Adipose tissue (tissue), 3 donors: Measurements from ENCODE around the gene PAX5. TPM values are rescaled to one million over a fixed set of nuclear protein-coding genes. Genes with fewer than 3 reads are reported as not detected.
"Not testable (repeated sequence)": the region's sequence is repeated elsewhere in the genome, so short reads cannot be mapped to it uniquely, and the experiment has no call there.

Source experiments
- H3K27ac ChIP-seq: one replicate; pipeline ENCODE4 v1.5.1; 2013; ENCODE audit warnings: low read depth, low read length
- WGBS, 3 donors: extraction: QIAGEN DNeasy Blood & Tissue Kit; methylation state at CpG; one replicate each; pipeline ENCODE4 v1.1.7; 2013; 5-methylcytosine and 5-hydroxymethylcytosine counted together
- polyA plus RNA-seq, 3 donors: library from polyadenylated mRNA; stranded (reverse); fragments of 200-250 nt; gene quantifications; one replicate each; pipeline ENCODE4 v1.2.3, GENCODE V29; 2013
- donor health status: healthy with polysubstance abuse.
- donor health status: Bipolar disorder and iron deficiency.
- donor health status: healthy.

PAX5 gene
- polyA plus RNA-seq, 3 donors, result 0.23 to 0.28 TPM; not detected in 1

DNA sequence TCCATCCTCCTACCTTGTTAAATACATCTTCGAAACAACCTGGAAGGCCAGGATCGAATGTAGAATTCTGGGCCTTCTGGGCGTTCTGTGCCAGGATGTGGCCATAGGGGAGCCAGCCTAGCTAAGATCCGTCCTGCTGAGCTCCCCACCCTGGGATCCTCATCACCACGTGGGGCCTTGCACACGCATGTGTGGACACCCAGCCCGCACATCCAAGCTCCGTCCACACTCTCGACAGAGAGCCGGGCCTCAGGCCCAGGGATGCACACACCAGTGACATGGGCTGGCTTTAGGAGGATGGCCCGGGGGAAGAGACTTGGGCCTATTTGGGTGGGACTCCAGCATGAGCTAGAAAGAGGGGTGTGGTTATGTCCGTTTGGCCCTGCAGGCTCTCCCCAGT is 154.0 kb downstream of the PAX5 start:
- WGBS, 3 donors, result 88 to 93% (median 91%) methylated on average over 12 of the region's 12 CpGs
- H3K27ac ChIP-seq, result no peak overlapping the region

DNA sequence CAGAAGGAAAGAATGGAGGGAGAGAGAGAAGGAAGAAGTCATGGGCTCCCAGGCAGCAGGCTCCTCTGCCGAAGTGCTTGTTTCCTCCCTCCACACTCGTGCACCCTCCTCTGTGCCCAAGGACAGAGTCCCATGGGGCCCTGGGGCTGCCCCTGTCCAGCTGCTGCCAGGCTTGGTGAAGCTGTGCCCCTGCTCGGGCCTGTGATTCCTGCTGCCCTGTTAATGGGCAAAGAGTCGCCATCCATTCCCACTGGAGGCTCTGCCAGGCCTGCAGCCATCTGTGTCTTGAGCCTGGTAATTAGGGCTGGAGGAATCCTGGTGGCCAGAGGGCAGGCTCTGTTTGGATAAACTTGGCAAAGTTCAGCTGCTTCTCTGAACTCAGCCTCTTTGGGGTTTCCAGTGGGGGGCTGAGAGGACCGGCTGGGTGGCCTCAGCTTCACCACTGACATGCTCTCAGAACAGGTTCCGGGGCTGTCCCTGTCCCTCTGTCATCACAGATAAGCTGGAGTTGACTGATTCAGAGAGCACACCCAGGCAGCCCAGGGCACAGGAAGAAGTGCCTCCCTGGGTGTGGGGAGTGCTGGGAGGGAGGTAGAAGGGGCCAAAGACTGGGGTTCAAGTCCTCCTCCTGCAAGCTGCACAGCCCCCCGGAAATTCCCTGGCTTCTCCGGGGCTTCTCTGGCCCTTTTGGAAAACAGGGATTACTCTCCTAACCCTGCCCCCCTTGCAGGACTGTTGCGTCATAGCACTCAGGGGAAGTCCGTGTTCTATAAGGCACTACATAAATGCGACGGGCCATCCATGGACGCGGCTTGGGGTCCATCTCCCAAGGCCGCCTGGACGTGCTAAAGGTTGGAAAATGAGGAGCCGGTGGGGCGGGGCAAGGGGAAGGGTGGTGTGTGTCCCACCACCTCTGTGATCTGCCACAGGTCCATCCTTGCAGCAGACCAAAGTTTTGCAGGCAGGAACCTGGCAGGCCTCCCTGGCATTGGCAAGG is 154.8 kb downstream of the PAX5 start:
- no peak overlapping the region for H3K27ac ChIP-seq
- WGBS, 3 donors, result 68 to 75% (median 74%) methylated on average over 18 of the region's 18 CpGs

DNA sequence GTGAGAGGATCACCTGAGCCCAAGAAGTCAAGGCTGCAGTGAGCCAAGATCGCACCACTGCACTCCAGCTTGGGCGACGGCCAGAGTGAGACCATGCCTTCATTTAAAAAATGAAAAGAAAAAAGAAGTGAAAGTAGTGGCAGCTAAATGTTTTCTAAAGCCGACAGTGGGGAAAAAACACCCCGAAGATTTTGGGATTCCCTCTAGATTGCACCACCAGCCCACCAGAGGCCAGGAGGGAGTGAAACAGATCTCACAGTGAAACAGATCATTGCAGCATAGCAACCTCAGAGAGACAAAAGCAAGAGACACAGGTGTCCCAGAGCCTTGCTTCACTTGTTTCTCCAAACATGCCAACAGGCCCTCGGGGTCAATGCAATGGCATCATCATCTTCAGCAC is 156.8 kb downstream of the PAX5 start:
- 83 to 86% (median 85%) methylated on average over 6 of the region's 6 CpGs for WGBS, 3 donors
- H3K27ac ChIP-seq, result no peak overlapping the region

DNA sequence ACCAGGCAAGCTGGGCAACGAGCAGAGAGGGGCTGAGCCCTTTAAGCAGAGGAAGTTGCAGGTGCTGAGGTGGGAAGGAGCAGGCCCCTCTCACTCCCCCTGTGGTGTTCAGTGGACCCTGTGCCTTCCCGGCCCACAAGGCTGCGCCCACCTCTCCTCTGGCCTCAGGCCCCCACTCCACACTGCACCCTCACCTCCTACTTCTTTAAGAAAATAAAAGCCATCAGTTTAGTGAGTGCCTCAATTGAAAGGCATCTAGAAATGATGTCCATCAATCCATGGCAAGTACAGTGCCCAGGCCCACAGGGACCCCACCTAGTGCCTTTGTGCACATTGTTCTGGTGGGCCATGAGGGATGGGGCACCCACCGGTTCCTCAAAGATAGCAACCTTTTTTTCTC is 158.0 kb downstream of the PAX5 start:
- H3K27ac ChIP-seq, result no peak overlapping the region
- 81 to 87% (median 82%) methylated on average over 4 of the region's 4 CpGs for WGBS, 3 donors

DNA sequence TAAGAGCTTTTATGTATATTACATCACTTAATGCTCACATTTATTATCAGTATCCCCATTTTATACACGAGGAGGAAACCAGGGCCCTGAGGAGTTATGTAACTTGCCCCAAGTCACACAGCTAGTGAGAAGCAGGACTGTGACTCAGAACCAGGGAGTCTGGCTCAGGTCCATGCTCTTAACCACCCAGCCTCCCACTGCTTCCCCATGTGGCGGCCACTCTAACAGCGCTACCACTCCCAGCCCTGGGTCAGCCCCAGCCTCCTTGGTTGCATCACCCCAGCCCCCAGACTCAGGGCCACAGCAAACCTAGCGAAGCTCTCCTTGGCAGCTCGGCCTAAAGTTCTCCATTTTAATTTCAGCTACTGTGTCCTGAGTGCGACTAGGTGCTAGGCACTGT is 159.1 kb downstream of the PAX5 start:
- no peak overlapping the region for H3K27ac ChIP-seq
- 68 to 90% (median 77%) methylated on average over 6 of the region's 6 CpGs for WGBS, 3 donors

DNA sequence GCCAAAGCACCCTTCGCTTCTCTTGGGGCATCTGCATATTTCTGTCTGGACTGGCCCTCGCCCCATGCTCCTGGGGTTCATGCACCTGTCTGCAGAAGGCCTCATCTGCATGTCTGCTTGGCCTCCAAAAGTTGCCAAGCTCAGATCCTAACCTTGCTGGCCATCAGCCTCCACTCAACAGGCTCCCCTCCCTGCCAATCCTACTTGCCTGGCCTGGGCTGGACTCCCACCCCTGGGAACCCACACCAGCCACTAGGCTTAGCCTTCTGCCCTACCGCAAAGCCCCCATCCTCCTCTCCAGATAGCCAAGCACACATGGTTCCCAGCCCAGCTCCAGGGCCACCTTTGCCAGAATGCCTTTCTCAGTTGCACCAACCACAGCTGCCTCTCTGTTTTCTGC is 159.8 kb downstream of the PAX5 start:
- H3K27ac ChIP-seq, result no peak overlapping the region
- 82 to 91% (median 84%) methylated on average over 3 of the region's 3 CpGs for WGBS, 3 donors

DNA sequence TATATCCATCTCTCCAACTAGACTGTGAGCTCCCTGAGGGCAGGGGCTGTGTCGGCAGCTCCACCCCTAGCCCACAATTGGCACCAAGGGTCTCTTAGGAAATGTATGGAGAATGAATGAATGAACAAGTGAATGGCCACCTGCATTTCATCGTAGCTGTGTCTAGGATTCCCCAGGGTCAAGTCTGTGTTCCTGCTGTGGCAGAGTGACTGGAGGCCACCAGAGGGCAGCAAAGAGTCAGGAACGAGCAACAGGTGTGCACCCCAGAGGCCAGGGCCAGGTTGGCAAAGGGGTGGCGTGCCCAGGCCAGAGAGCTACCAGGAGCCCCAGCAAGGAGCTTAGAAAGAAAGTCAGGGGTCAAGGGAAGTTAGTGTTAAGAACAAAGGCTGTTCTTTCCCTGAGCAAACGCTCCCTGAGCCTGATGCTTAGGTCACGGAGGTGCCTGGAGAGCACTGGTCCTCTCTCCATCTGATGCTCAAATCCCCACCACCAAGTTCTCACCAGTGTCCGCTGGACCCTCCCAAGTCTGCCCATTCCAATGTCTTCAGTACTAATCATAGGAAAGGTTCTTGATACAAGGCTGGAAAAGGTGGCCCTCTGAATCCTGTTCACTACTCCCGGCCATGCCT is 160.7 kb downstream of the PAX5 start:
- 46 to 50% (median 46%) methylated on average over 8 of the region's 8 CpGs for WGBS, 3 donors
- no peak overlapping the region for H3K27ac ChIP-seq

DNA sequence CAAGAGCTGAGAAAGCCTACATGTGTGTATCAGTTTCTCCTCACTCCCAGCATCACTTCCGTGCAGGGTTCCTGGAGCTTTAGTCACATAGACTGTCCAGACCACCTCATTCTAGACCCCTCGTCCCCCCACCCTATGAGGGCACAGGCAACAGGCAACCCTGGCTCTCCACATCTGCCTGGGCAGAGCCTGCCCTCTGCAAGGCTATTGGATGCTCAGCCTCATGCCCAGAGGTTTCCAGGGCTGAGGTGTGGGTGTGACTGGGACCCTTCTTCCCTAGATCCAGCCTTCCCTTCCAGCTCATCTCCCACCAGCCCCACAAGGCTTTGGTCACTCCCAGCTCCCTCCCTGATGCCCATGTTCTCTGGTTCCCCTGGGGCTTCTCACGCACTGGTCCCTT is 161.4 kb downstream of the PAX5 start:
- WGBS, 3 donors, result 62 to 76% (median 66%) methylated on average over 3 of the region's 3 CpGs
- no peak overlapping the region for H3K27ac ChIP-seq

DNA sequence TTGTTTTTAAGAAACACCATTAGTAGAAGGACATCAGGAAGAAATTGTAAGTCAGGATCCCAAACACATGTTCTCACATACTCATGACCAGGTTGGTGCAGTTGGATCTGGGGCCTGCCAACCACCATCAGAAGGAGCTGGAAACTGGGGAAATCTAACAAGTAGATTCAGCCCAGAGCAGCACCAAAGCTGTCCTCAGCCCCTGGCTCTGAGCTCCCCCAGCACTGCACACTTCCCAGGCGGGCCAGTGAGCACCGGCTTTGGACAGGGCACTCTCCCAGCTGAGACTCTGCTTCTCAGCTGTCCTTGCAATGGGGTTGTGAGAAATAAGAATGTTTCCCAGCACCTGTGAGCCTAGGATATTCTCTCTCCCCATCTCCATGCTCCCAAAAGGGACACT is 162.5 kb downstream of the PAX5 start:
- no peak overlapping the region for H3K27ac ChIP-seq
- WGBS, 3 donors, result 83 to 97% (median 89%) methylated on average over 2 of the region's 2 CpGs

DNA sequence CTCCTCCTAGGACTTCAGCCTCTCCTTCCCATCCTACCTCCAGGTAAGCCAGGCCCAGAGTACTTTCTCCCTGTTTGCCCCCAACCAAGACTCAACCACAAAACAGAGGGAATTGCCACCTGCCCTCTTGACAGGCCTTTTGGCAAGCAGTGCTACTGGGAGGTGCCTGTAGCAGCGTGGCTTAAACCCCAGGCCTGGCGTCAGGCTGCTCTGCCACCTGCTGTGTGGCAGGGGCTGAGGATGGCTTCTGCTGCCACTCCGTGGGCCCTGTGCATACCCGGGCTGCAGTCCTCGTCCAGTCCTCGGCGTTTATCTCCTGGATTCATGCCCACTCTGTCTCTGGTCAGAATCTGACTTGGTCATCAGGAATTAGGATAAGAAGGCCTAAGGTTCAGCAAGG is 163.1 kb downstream of the PAX5 start:
- no peak overlapping the region for H3K27ac ChIP-seq
- 42 to 59% (median 51%) methylated on average over 7 of the region's 7 CpGs for WGBS, 3 donors

DNA sequence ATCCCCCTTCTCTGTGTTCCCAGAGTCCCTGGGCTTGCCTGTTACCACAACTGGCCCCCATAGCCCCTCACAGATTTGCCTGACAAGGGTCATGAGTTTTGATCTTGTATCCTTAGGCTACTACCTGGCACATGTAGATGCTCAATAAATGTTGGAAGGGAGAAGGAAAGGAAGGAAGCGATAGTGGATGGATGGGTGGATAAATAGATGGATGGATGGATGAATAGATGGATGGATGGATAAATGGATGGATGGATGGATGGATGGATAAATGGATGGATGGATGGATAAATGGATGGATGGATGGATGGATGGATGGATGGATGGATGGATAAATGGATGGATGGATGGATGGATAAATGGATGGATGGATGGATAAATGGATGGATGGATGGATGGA is 164.5 kb downstream of the PAX5 start:
- WGBS, 3 donors, result 94 to 100% (median 99%) methylated on average over 1 of the region's 1 CpG
- not testable (repeated sequence) for H3K27ac ChIP-seq

DNA sequence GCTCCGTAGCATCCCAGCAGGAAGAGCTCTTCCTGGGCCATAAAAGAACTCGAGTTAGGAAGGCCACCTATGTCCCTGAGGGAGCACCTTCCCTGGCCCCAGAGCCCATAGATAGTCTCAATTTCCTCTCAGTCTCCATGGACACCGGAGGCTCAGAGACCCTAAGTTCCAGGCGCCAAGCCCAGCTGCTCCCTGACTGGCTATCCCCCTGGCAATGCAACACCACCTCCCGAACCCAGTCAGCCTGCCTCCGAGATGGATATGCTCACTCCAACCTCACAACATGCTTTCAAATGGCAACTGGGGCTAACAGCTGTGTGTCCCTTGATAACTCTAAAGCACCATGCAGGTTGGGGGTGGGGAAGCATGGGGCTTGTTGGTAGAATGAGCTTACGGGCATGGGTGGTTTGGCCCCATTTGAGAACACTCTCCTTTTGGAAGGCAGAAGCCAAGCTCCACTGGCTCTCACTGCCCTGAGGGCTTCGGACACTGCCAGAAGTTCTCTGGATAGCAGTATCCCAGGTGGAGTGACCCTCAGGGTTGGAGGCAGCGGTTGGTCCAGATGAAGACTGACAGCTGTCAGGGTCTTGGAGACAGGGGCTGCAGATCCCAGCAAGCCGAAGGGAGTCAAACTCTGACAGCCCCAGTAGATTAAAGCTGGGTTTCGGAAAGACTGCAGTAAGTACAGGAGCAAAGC is 165.3 kb downstream of the PAX5 start:
- 63 to 82% (median 66%) methylated on average over 11 of the region's 11 CpGs for WGBS, 3 donors
- no peak overlapping the region for H3K27ac ChIP-seq

DNA sequence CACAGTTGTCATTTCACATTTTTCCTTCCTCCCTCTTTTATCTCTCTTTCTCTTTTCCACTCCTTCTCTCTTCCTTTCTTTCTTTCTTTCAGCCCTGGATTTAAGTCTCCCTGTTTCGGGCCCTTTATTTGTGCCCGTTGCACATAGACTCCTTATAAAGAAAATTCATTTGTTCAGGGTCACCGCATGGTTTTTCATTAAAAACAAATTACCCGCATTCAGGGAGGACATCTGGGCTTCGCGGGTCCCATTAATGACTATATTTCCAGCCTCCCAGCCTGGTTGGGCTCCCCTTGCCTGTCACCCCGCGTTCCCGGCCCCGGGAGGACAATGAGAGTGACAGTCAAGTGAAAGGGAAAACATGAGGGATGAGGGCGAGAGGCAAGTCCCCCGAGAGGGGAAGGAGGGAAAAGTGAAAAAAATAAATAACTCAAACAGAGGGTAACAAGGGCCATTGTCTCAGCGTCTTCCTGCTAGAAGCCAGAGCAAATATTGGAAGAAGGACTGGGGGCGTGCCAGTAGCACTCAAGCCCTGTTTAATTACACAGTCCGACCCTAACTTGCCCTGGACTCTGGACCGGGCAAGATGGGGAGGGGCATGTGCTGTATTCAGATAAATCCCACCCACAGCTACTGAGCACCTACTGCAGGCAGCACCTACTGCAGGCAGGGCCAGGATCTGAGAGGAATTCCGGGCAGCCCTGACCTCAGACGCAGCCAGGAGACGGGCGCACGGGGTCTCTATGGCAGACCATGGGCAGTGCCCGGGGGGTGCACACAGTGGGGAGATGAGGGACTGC is 166.2 kb downstream of the PAX5 start:
- 33 to 60% (median 51%) methylated on average over 22 of the region's 22 CpGs for WGBS, 3 donors
- H3K27ac ChIP-seq, result no peak overlapping the region

DNA sequence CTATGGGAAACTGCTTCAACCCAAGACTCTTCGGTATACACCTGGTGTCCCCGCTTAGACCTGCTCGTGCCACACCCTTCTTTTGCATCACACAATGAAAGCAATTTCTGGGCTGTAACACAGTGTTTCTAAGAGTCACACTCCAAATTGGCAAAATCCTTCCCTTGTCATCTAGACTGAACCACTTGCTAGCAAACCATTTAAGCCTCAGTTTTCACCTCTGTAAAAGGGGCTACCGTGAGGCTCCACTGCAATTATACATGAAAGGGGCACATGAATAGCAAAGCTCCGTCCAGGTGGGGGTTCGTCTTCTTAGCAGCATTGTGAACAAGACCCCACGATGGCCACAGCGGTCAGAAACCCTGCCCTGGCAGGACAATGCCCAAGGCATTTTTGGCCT is 166.8 kb downstream of the PAX5 start:
- 90 to 98% (median 91%) methylated on average over 8 of the region's 8 CpGs for WGBS, 3 donors
- no peak overlapping the region for H3K27ac ChIP-seq

DNA sequence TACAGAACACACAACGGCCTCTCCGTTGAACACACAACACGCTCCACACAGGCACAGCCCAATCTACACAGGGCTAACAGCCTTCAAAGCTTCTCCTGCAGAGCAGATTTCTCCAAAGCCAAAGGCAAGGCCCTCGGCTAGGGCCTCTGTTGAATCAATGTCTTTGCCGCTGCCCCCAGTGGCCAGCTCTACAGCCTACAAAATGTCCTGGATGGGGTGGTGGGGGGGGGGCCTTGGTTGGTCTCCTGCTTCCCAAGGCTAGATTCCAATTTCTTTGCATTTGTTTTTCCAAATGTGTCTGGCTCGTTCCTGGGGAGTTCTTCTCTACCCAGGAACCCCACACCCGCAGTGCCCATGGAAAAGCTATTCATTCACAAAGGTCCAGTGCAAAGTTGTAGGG is 167.2 kb downstream of the PAX5 start:
- WGBS, 3 donors, result 78 to 88% (median 86%) methylated on average over 7 of the region's 7 CpGs
- no peak overlapping the region for H3K27ac ChIP-seq

DNA sequence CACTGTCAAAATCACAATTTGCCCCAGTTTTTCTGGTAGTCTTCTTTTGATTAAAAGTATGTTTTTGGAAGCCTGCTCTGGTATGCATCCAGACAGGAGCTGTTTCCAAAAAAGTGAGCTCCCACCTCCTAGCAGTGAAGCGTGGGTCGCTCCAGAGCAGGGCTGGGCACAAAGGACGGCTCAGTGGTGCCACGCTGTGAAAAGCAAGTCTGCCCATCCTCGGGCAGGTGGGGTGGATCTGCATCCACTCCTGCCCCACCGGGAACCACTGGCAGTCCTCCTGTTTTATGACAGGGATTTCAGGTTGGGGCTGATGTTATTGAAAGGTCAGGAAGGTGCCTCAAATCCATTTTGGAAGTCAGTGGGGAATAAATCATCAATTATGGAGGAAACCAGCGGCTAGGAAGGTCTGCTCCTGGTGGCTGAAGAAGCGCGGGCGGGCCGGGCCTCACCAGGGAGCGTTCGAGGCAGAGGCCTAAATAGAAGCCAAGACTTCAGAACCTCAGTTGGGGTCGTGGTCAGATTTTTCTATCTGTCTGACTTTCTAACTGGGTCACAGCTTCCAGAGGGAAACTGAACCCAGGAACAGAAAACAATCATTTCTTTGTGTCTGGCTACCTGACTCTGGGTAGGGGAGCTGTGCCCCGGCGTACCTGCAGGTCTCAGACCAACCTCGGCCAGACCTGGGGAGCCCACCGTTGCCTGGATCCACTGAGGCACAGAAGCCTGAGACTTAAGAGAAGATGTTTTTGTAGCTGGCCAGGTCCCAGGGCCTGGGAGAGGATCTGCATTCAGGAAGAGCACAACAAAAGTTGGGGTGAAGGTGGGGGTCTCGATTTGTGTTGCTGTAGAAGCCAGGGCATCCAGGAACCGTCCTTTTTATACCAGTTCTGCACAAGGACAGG is 168.1 kb downstream of the PAX5 start:
- WGBS, 3 donors, result 87 to 90% (median 89%) methylated on average over 20 of the region's 20 CpGs

More for the DNA sequence above, 168.1 kb downstream of the PAX5 start:
- no peak overlapping the region for H3K27ac ChIP-seq
